GM13976 (cell line): ENCODE measurements around the gene PARVA.

Experiments
- DNase-seq: peaks from one replicate; pipeline ENCODE4 v3.0.0; 2012; ENCODE audit warnings: low spot score
- CTCF ChIP-seq: IDR thresholded peaks from 2 replicates; pipeline ENCODE4 v1.5.1; 2012; ENCODE audit warnings: borderline replicate concordance, mild to moderate bottlenecking; ENCODE audit not compliant: insufficient read depth; ENCODE audit errors: extremely low read depth, missing control alignments, control extremely low read depth
- in situ Hi-C: fragments of 300-500 bp; cut with MboI; formaldehyde crosslinking; loops from one replicate; pipeline ENCODE4 v1.12.0; 2022; ENCODE audit warnings: low sequenced_read_pairs, mixed read lengths, inconsistent platforms; ENCODE audit not compliant: unreplicated experiment

Gene PARVA

GRCh38 chr11:12540913-12541582 lies 163.7 kb downstream of the PARVA start:
- no peak for TF ChIP-seq CTCF
- no peak for DNase-seq
- in situ Hi-C loops: no loop called here

- no peak for TF ChIP-seq CTCF
- in situ Hi-C loops: no loop called here
- no peak for DNase-seq
Measured at GRCh38 chr11:12541583-12542151, 164.3 kb downstream of the PARVA start.

- in situ Hi-C loops: no loop called here
- TF ChIP-seq CTCF: no peak
- DNase-seq: no peak
Measured at GRCh38 chr11:12542186-12542935, 165.0 kb downstream of the PARVA start.

- DNase-seq: no peak
- in situ Hi-C loops: no loop called here
- no peak for TF ChIP-seq CTCF
Measured at GRCh38 chr11:12543596-12544415, 166.4 kb downstream of the PARVA start.

- no peak for TF ChIP-seq CTCF
- no peak for DNase-seq
- in situ Hi-C loops: no loop called here
Measured at GRCh38 chr11:12544986-12545775, 167.8 kb downstream of the PARVA start.

- no peak for TF ChIP-seq CTCF
- DNase-seq: no peak
- in situ Hi-C loops: no loop called here
Measured at GRCh38 chr11:12546122-12546521, 168.8 kb downstream of the PARVA start.
